Neural cell (in vitro differentiated cells): ENCODE data around the gene IFT172. TPM values are rescaled to one million over a fixed set of nuclear protein-coding genes. Genes with fewer than 3 reads are reported as not detected.

Experiments used
- H2AFZ ChIP-seq: fragments of 200-600, 300-800 bp; sonication (generic), shearing (Covaris generic); 2 replicates; pipeline ENCODE4 v1.6.0; 2014; ENCODE audit warnings: low read depth, mild to moderate bottlenecking, antibody characterized with exemption, low read length, moderate library complexity
- H3F3A ChIP-seq: fragments of 200-600 bp; shearing (Covaris generic); 2 replicates; pipeline ENCODE4 v1.6.1; 2016; ENCODE audit warnings: mild to moderate bottlenecking, moderate library complexity, mixed read lengths, antibody characterized with exemption, low read length; ENCODE audit not compliant: insufficient read depth, poor library complexity, severe bottlenecking
- H3K27ac ChIP-seq: fragments of 200-600, 300-800 bp; sonication (generic), shearing (Covaris generic); 2 replicates; pipeline ENCODE4 v1.5.1; 2014; ENCODE audit warnings: mild to moderate bottlenecking, low read length, moderate library complexity
- H3K27me3 ChIP-seq: fragments of 300-800, 200-600 bp; sonication (generic), shearing (Covaris generic); 2 replicates; pipeline ENCODE4 v1.6.0; 2014; ENCODE audit warnings: mild to moderate bottlenecking, low read depth, low read length, moderate library complexity; ENCODE audit not compliant: insufficient read depth
- H3K36me3 ChIP-seq: fragments of 300-800, 200-600 bp; sonication (generic), shearing (Covaris generic); 2 replicates; pipeline ENCODE4 v1.5.1; 2014; ENCODE audit warnings: mild to moderate bottlenecking, antibody characterized with exemption, low read length, moderate library complexity; ENCODE audit not compliant: insufficient read depth
- H3K4me2 ChIP-seq: fragments of 300-800, 200-600 bp; sonication (generic), shearing (Covaris generic); 2 replicates; pipeline ENCODE4 v1.6.0; 2014; ENCODE audit warnings: mild to moderate bottlenecking, low read length
- H3K4me3 ChIP-seq: fragments of 300-800, 200-600 bp; sonication (generic), shearing (Covaris generic); 2 replicates; pipeline ENCODE4 v1.5.1; 2014; ENCODE audit warnings: mild to moderate bottlenecking, low read length, moderate library complexity
- H3K79me2 ChIP-seq: fragments of 200-600 bp; shearing (Covaris generic); replicated peaks from 2 replicates; pipeline ENCODE4 v1.6.0; 2014; ENCODE audit warnings: mild to moderate bottlenecking, low read length, moderate library complexity; ENCODE audit not compliant: insufficient read depth
- H3K9ac ChIP-seq: fragments of 300-800, 200-600 bp; sonication (generic), shearing (Covaris generic); 2 replicates; pipeline ENCODE4 v1.6.1; 2016; ENCODE audit warnings: mild to moderate bottlenecking, low read length, mixed read lengths
- H3K9me2 ChIP-seq: fragments of 200-600 bp; shearing (Covaris generic); 2 replicates; pipeline ENCODE4 v1.6.1; 2016; ENCODE audit warnings: mild to moderate bottlenecking, low read length, mixed read lengths; ENCODE audit not compliant: insufficient read depth
- H3K9me3 ChIP-seq: fragments of 200-600, 300-800 bp; sonication (generic), shearing (Covaris generic); 2 replicates; pipeline ENCODE4 v1.6.1; 2016; ENCODE audit warnings: mild to moderate bottlenecking, mixed run types, low read length, moderate library complexity, mixed read lengths
- H4K20me1 ChIP-seq: fragments of 200-600 bp; shearing (Covaris generic); 2 replicates; pipeline ENCODE4 v1.6.1; 2016; ENCODE audit warnings: mild to moderate bottlenecking, mixed run types; ENCODE audit not compliant: insufficient read depth
- EP300 ChIP-seq: fragments of 450-650 bp; conservative IDR thresholded peaks from 2 replicates; pipeline ENCODE4 v1.6.1; 2014; ENCODE audit warnings: antibody characterized with exemption, mild to moderate bottlenecking, moderate library complexity; ENCODE audit not compliant: poor library complexity, severe bottlenecking
- EZH2 ChIP-seq: fragments of 200-600, 300-800 bp; shearing (Covaris generic), sonication (generic); IDR thresholded peaks from 2 replicates; pipeline ENCODE4 v1.6.1; 2014; ENCODE audit warnings: antibody characterized with exemption, low read length, borderline replicate concordance, mild to moderate bottlenecking; ENCODE audit not compliant: insufficient read depth, poor library complexity, severe bottlenecking
- MXI1 ChIP-seq: fragments of 450-650 bp; conservative IDR thresholded peaks from 2 replicates; pipeline ENCODE4 v1.6.1; 2014; ENCODE audit warnings: antibody characterized with exemption, mild to moderate bottlenecking; ENCODE audit not compliant: poor library complexity, severe bottlenecking
- POLR2AphosphoS5 ChIP-seq: IDR thresholded peaks from 2 replicates; pipeline ENCODE4 v1.6.1; 2012
- RAD21 ChIP-seq: fragments of 450-650 bp; conservative IDR thresholded peaks from 2 replicates; pipeline ENCODE4 v1.6.1; 2014; ENCODE audit warnings: antibody characterized with exemption, mild to moderate bottlenecking, moderate library complexity
- SMC3 ChIP-seq: fragments of 450-650 bp; conservative IDR thresholded peaks from 2 replicates; pipeline ENCODE4 v1.6.1; 2014; ENCODE audit warnings: antibody characterized with exemption, mild to moderate bottlenecking, moderate library complexity; ENCODE audit not compliant: poor library complexity
- TAF1 ChIP-seq: IDR thresholded peaks from 2 replicates; pipeline ENCODE4 v1.6.1; 2012; ENCODE audit warnings: low read depth
- polyA plus RNA-seq: library from polyadenylated mRNA; depleted of rRNA; stranded (reverse); fragments of >200 nt; gene quantifications from 2 replicates; pipeline ENCODE4 v1.2.3, GENCODE V29; 2014
- TF ChIP-seq, protein P1 (sequence below): IDR thresholded peaks from 2 replicates; pipeline ENCODE4 v1.6.1; 2012; ENCODE audit warnings: borderline replicate concordance
- TF ChIP-seq, protein P2 (sequence below): fragments of 450-650 bp; IDR thresholded peaks from 2 replicates; pipeline ENCODE4 v1.5.1; 2014; ENCODE audit warnings: antibody characterized with exemption, mild to moderate bottlenecking, moderate library complexity; ENCODE audit not compliant: poor library complexity, severe bottlenecking

The IFT172 gene
- polyA plus RNA-seq, 1 donor from 2014 or later: 26.9 TPM

DNA sequence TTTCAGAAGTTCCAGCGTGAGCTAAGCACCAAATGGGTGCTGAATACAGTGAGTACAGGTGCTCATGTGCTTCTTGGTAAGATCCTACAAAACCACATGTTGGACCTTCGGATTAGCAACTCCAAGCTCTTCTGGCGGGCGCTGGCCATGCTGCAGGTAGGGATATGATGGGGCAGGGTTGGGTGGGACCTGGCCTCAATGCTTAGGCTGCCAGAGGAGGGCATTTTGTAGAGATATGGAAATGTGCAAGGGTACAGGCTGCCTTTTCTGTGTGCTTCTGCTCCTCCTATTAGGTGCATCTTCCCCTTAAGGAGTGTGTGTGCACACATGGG lies 29.2 kb upstream of the IFT172 start:
- Histone ChIP-seq H3K36me3 (no peaks in the 10 kb centered on the region), H2AFZ (no peak overlapping the region), H3K27ac (no peak overlapping the region), H3K9me2 (no peaks in the 10 kb centered on the region), H3K9ac (no peak overlapping the region), H3K27me3 (no peaks in the 10 kb centered on the region), H3F3A (no peaks in the 10 kb centered on the region), H4K20me1 (no peaks in the 10 kb centered on the region), H3K79me2 (no peaks in the 10 kb centered on the region), H3K4me3 (no peak overlapping the region), H3K9me3 (no peaks in the 10 kb centered on the region), H3K4me2 (no peak overlapping the region)
- TF ChIP-seq EZH2 (no peak), TAF1 (no peak), MXI1 (no peak), POLR2AphosphoS5 (no peak), RAD21 (no peak), SMC3 (no peak), EP300 (no peak)
- TF ChIP-seq, protein P1, sequence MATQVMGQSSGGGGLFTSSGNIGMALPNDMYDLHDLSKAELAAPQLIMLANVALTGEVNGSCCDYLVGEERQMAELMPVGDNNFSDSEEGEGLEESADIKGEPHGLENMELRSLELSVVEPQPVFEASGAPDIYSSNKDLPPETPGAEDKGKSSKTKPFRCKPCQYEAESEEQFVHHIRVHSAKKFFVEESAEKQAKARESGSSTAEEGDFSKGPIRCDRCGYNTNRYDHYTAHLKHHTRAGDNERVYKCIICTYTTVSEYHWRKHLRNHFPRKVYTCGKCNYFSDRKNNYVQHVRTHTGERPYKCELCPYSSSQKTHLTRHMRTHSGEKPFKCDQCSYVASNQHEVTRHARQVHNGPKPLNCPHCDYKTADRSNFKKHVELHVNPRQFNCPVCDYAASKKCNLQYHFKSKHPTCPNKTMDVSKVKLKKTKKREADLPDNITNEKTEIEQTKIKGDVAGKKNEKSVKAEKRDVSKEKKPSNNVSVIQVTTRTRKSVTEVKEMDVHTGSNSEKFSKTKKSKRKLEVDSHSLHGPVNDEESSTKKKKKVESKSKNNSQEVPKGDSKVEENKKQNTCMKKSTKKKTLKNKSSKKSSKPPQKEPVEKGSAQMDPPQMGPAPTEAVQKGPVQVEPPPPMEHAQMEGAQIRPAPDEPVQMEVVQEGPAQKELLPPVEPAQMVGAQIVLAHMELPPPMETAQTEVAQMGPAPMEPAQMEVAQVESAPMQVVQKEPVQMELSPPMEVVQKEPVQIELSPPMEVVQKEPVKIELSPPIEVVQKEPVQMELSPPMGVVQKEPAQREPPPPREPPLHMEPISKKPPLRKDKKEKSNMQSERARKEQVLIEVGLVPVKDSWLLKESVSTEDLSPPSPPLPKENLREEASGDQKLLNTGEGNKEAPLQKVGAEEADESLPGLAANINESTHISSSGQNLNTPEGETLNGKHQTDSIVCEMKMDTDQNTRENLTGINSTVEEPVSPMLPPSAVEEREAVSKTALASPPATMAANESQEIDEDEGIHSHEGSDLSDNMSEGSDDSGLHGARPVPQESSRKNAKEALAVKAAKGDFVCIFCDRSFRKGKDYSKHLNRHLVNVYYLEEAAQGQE: no peak
- TF ChIP-seq, protein P2, sequence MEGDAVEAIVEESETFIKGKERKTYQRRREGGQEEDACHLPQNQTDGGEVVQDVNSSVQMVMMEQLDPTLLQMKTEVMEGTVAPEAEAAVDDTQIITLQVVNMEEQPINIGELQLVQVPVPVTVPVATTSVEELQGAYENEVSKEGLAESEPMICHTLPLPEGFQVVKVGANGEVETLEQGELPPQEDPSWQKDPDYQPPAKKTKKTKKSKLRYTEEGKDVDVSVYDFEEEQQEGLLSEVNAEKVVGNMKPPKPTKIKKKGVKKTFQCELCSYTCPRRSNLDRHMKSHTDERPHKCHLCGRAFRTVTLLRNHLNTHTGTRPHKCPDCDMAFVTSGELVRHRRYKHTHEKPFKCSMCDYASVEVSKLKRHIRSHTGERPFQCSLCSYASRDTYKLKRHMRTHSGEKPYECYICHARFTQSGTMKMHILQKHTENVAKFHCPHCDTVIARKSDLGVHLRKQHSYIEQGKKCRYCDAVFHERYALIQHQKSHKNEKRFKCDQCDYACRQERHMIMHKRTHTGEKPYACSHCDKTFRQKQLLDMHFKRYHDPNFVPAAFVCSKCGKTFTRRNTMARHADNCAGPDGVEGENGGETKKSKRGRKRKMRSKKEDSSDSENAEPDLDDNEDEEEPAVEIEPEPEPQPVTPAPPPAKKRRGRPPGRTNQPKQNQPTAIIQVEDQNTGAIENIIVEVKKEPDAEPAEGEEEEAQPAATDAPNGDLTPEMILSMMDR: no peak

DNA sequence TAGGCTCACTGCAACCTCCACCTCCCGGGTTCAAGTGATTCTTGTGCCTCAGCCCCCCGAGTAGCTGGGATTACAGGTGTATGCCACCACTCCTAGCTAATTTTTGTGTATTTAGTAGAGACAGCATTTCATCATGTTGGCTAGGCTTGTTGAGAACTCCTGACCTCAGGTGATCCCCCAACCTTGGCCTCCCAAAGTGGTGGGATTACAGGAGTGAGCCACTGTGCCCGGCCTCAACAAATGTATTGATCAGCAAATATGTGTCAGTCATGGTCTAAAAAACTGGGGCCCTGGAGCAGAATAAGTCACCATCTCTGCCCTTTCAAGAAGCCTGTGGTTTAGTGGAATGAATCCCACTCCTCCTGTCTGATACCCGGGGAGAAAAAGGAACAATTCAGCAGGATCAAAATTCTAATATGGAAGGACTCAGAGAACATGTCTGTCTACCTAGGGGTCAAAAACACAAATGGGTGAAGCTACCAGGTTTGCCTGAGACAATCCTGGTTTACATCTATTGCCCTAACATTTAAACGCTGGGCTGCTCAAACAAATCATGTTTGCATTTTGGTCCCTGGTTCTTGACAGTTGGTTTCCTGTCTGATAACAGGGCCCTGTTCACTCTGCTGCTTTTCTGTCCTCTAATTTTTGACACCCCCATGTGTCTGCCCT lies 28.7 kb upstream of the IFT172 start:
- no peaks in the 10 kb centered on the region for H3K36me3 ChIP-seq
- no peaks in the 10 kb centered on the region for H3K27me3 ChIP-seq
- no peaks in the 10 kb centered on the region for H4K20me1 ChIP-seq
- H2AFZ ChIP-seq: no peak overlapping the region
- H3K27ac ChIP-seq: no peak overlapping the region
- TF ChIP-seq EZH2: no peak
- no peak for TF ChIP-seq RAD21
- TF ChIP-seq MXI1: no peak
- TF ChIP-seq TAF1: no peak
- TF ChIP-seq, protein P2: no peak
- no peak for TF ChIP-seq SMC3
- no peak for TF ChIP-seq POLR2AphosphoS5
- no peak for TF ChIP-seq EP300
- TF ChIP-seq, protein P1: no peak
- no peak overlapping the region for H3K4me2 ChIP-seq
- H3F3A ChIP-seq: no peaks in the 10 kb centered on the region
- H3K4me3 ChIP-seq: no peak overlapping the region
- H3K9ac ChIP-seq: no peak overlapping the region
- H3K9me2 ChIP-seq: no peaks in the 10 kb centered on the region
- H3K9me3 ChIP-seq: no peaks in the 10 kb centered on the region
- no peaks in the 10 kb centered on the region for H3K79me2 ChIP-seq
